PC-9 (cell line): ENCODE results near the gene LLCFC1. TPM values are rescaled to one million over a fixed set of nuclear protein-coding genes. Genes with fewer than 3 reads are reported as not detected.

Experiments used
- BruUV-seq: library from RNA; stranded (reverse); fragments of 400-500 nt; replicated peaks from 2 replicates; lab custom pipeline; 2021; lab: Mats Ljungman, UMichigan
- CTCF ChIA-PET: fragments of 300-600 bp; sonication (Branson Sonifier 250); formaldehyde crosslinking; loops from one replicate; lab custom pipeline; 2022; ENCODE audit warnings: antibody characterized with exemption; lab: Charles Lee
- POLR2A ChIA-PET: fragments of 300-600 bp; sonication (Branson Sonifier 250); formaldehyde crosslinking; loops from one replicate; lab custom pipeline; 2022; ENCODE audit warnings: antibody characterized with exemption; ENCODE audit not compliant: unreplicated experiment; lab: Charles Lee
- DNase-seq, 2 experiments: peaks; one replicate each; pipeline versions ENCODE4 v3.0.0 to v3.0.0-alpha.2; 2015 to 2022; ENCODE audit warnings: mixed read lengths in 1 of 2
- H2AFZ ChIP-seq: fragments of 200-600 bp; sonication (generic); 2 replicates; pipeline ENCODE4 v1.8.1; 2017; ENCODE audit warnings: antibody characterized with exemption
- H3F3A ChIP-seq: fragments of 200-600 bp; sonication (generic); 2 replicates; pipeline ENCODE4 v1.8.1; 2017; ENCODE audit warnings: antibody characterized with exemption, mild to moderate bottlenecking, low read depth; ENCODE audit not compliant: insufficient read depth
- H3K27ac ChIP-seq: fragments of 200-600 bp; sonication (generic); 2 replicates; pipeline ENCODE4 v1.6.1; 2016; ENCODE audit warnings: mixed run types
- H3K27me3 ChIP-seq: fragments of 200-600 bp; sonication (generic); 2 replicates; pipeline ENCODE4 v1.6.1; 2016; ENCODE audit warnings: low read depth, mixed run types; ENCODE audit not compliant: insufficient read depth
- H3K36me3 ChIP-seq: fragments of 200-600 bp; sonication (generic); 2 replicates; pipeline ENCODE4 v1.6.1; 2016; ENCODE audit warnings: low read depth, mixed run types
- H3K4me1 ChIP-seq: fragments of 200-600 bp; sonication (generic); replicated peaks from 2 replicates; pipeline ENCODE4 v1.6.1; 2016; ENCODE audit warnings: mixed run types; ENCODE audit not compliant: insufficient read depth
- H3K4me2 ChIP-seq: fragments of 200-600 bp; sonication (generic); 2 replicates; pipeline ENCODE4 v1.6.1; 2017; ENCODE audit warnings: mixed run types
- H3K4me3 ChIP-seq: fragments of 200-600 bp; sonication (generic); 2 replicates; pipeline ENCODE4 v1.6.1; 2016; ENCODE audit warnings: mixed run types
- H3K79me2 ChIP-seq: fragments of 200-600 bp; sonication (generic); 2 replicates; pipeline ENCODE4 v1.6.1; 2017; ENCODE audit warnings: low read depth, mixed run types
- H3K9me2 ChIP-seq: fragments of 200-600 bp; sonication (generic); 2 replicates; pipeline ENCODE4 v1.8.1; 2017; ENCODE audit warnings: mild to moderate bottlenecking; ENCODE audit not compliant: insufficient read depth
- H3K9me3 ChIP-seq: fragments of 200-600 bp; sonication (generic); 2 replicates; pipeline ENCODE4 v1.8.1; 2016; ENCODE audit warnings: low read depth; ENCODE audit not compliant: insufficient read depth
- H4K20me1 ChIP-seq: fragments of 200-600 bp; sonication (generic); 2 replicates; pipeline ENCODE4 v1.8.1; 2017; ENCODE audit not compliant: insufficient read depth
- CTCF ChIP-seq: fragments of 200-600 bp; sonication (generic); conservative IDR thresholded peaks from 2 replicates; pipeline ENCODE4 v1.6.1; 2017; ENCODE audit warnings: mixed run types, antibody characterized with exemption, mild to moderate bottlenecking, moderate library complexity
- EZH2 ChIP-seq: fragments of 200-600 bp; sonication (generic); IDR thresholded peaks from 2 replicates; pipeline ENCODE4 v1.8.0; 2017; ENCODE audit warnings: antibody characterized with exemption, low read depth
- intact Hi-C: fragments of 100-400 bp; cut with micrococcal nuclease; formaldehyde crosslinking; loops from one replicate; pipeline ENCODE4 v1.10.0; 2022; ENCODE audit not compliant: unreplicated experiment
- total RNA-seq: library from RNA; stranded (reverse); gene quantifications from 2 replicates; pipeline ENCODE4 v1.2.3, GENCODE V29; 2021

The LLCFC1 gene
- total RNA-seq, 1 experiment from 2014 or later: not detected

- Histone ChIP-seq H3K4me1 (no peaks in the 10 kb centered on the region), H3K9me2 (no peaks in the 10 kb centered on the region), H2AFZ (no peak overlapping the region), H3K27me3 (no peaks in the 10 kb centered on the region), H3K79me2 (no peaks in the 10 kb centered on the region), H4K20me1 (no peaks in the 10 kb centered on the region), H3F3A (no peaks in the 10 kb centered on the region), H3K36me3 (no peaks in the 10 kb centered on the region), H3K4me2 (no peak overlapping the region), H3K4me3 (no peak overlapping the region), H3K9me3 (no peaks in the 10 kb centered on the region), H3K27ac (no peak overlapping the region)
- CTCF ChIA-PET: no interaction called here
- BruUV-seq: no TSS peak
- no peak for DNase-seq
- POLR2A ChIA-PET: no interaction called here
- no peak for TF ChIP-seq EZH2
- no peak for TF ChIP-seq CTCF
- intact Hi-C loops: no loop called here
Measured at GRCh38 chr7:142919656-142920055, 19.6 kb upstream of the LLCFC1 start.

GRCh38 chr7:142923391-142923790 lies 15.9 kb upstream of the LLCFC1 start:
- no peak for TF ChIP-seq EZH2
- no peak for TF ChIP-seq CTCF
- no peaks in the 10 kb centered on the region for H4K20me1 ChIP-seq
- H3K36me3 ChIP-seq: no peaks in the 10 kb centered on the region
- H2AFZ ChIP-seq: no peak overlapping the region
- no peaks in the 10 kb centered on the region for H3K9me3 ChIP-seq
- H3K9me2 ChIP-seq: no peaks in the 10 kb centered on the region
- H3K27ac ChIP-seq: no peak overlapping the region
- H3K4me3 ChIP-seq: no peak overlapping the region
- H3K79me2 ChIP-seq: no peaks in the 10 kb centered on the region
- intact Hi-C loops: no loop called here
- no peaks in the 10 kb centered on the region for H3F3A ChIP-seq
- ChIA-PET POLR2A (no interaction called here), CTCF (no interaction called here)
- no TSS peak for BruUV-seq
- no peak for DNase-seq
- no peaks in the 10 kb centered on the region for H3K4me1 ChIP-seq
- no peak overlapping the region for H3K4me2 ChIP-seq
- H3K27me3 ChIP-seq: no peaks in the 10 kb centered on the region

- no peak for TF ChIP-seq EZH2
- no peak for TF ChIP-seq CTCF
- Histone ChIP-seq H2AFZ (no peak overlapping the region), H3K9me2 (no peaks in the 10 kb centered on the region), H3K27me3 (no peaks in the 10 kb centered on the region), H3K4me2 (no peak overlapping the region), H3K79me2 (no peaks in the 10 kb centered on the region), H3K4me1 (no peaks in the 10 kb centered on the region), H3F3A (no peaks in the 10 kb centered on the region), H3K4me3 (no peak overlapping the region), H3K9me3 (no peaks in the 10 kb centered on the region), H4K20me1 (no peaks in the 10 kb centered on the region), H3K36me3 (no peaks in the 10 kb centered on the region), H3K27ac (no peak overlapping the region)
- POLR2A ChIA-PET: no interaction called here
- CTCF ChIA-PET: no interaction called here
- intact Hi-C loops: no loop called here
- DNase-seq: no peak
- BruUV-seq: no TSS peak
Measured at GRCh38 chr7:142925413-142925812, 13.9 kb upstream of the LLCFC1 start.
